ENCODE data around the gene P2RX7. TPM values are rescaled to one million over a fixed set of nuclear protein-coding genes. Genes with fewer than 3 reads are reported as not detected.

Gene P2RX7
- 10 to 100 TPM; 11.3 to 12.2 TPM for total RNA-seq

- Mint-ChIP-seq H3K27me3 (no peaks in the 10 kb centered on the region), H3K9me3 (peaks cover 2% of the 10 kb centered on the region), H3K4me3 (peak within 1 kb of the TSS; percentile 89), H3K27ac (peak within 1 kb of the TSS; percentile 77), H3K36me3 (peaks cover 4% of the 10 kb centered on the region), H3K4me1 (ENCODE audit: low read depth) (peaks cover 60% of the 10 kb centered on the region)
- intact Hi-C loops (cut with micrococcal nuclease), result no loop called here
- peak; percentile 74 for DNase-seq
- CTCF ChIA-PET, result interaction anchor here (0.9 to 1.3 kb wide), 5 partner anchors 10 to 84 kb away, joined by 3 to 6 read pairs (median 4); no protein-coding TSS in a partner anchor
- POLR2A ChIA-PET, result interaction anchor here (0.6 to 2.4 kb wide), 4 partner anchors 11 to 313 kb away, joined by 3 to 10 read pairs (median 4); no protein-coding TSS in a partner anchor
Measured at GRCh38 chr12:121132601-121133481, at the start of gene P2RX7. TSS of gene P2RX7 (plus strand) at chr12:121132876. CDS start at chr12:121132971, 95 bp downstream.

- no peak overlapping the region for H3K27ac Mint-ChIP-seq
- no peak for DNase-seq
- no peaks in the 10 kb centered on the region for H3K27me3 Mint-ChIP-seq
- peaks cover 5% of the 10 kb centered on the region for H3K4me1 Mint-ChIP-seq (ENCODE audit: low read depth)
- H3K9me3 Mint-ChIP-seq, result no peaks in the 10 kb centered on the region
- ChIA-PET POLR2A (no interaction called here), CTCF (no interaction called here)
- H3K36me3 Mint-ChIP-seq, result no peaks in the 10 kb centered on the region
- intact Hi-C loops (cut with micrococcal nuclease), result no loop called here
- H3K4me3 Mint-ChIP-seq, result no peak overlapping the region
Measured at GRCh38 chr12:121084229-121084628, 48.4 kb upstream of the P2RX7 start.

GRCh38 chr12:121085069-121085468 is 47.6 kb upstream of the P2RX7 start:
- intact Hi-C loops (cut with micrococcal nuclease), result no loop called here
- no peaks in the 10 kb centered on the region for H3K27me3 Mint-ChIP-seq
- no peaks in the 10 kb centered on the region for H3K9me3 Mint-ChIP-seq
- peaks cover 5% of the 10 kb centered on the region for H3K4me1 Mint-ChIP-seq (ENCODE audit: low read depth)
- no peak for DNase-seq
- no peaks in the 10 kb centered on the region for H3K36me3 Mint-ChIP-seq
- CTCF ChIA-PET, result no interaction called here
- H3K4me3 Mint-ChIP-seq, result no peak overlapping the region
- H3K27ac Mint-ChIP-seq, result no peak overlapping the region
- POLR2A ChIA-PET, result no interaction called here

- CTCF ChIA-PET, result interaction anchor here (0.8 to 1.8 kb wide), 2 partner anchors 24 to 26 kb away, joined by 4 to 6 read pairs; no protein-coding TSS in a partner anchor
Measured at GRCh38 chr12:121085506-121086353, 46.9 kb upstream of the P2RX7 start.

GRCh38 chr12:121086781-121087295 is 45.8 kb upstream of the P2RX7 start:
- no peak for DNase-seq
- POLR2A ChIA-PET, result no interaction called here
- H3K9me3 Mint-ChIP-seq, result no peaks in the 10 kb centered on the region
- H3K27ac Mint-ChIP-seq, result no peak overlapping the region
- CTCF ChIA-PET, result interaction anchor here (0.8 to 1.8 kb wide), 3 partner anchors 26 to 27 kb away, joined by 3 to 6 read pairs (median 4); no protein-coding TSS in a partner anchor
- no peak overlapping the region for H3K4me3 Mint-ChIP-seq
- no peaks in the 10 kb centered on the region for H3K36me3 Mint-ChIP-seq
- no peaks in the 10 kb centered on the region for H3K27me3 Mint-ChIP-seq
- intact Hi-C loops (cut with micrococcal nuclease), result no loop called here
- H3K4me1 Mint-ChIP-seq (ENCODE audit: low read depth), result peaks cover 5% of the 10 kb centered on the region

More at GRCh38 chr12:121085506-121086353, 46.9 kb upstream of the P2RX7 start:
- Mint-ChIP-seq H3K9me3 (no peaks in the 10 kb centered on the region), H3K27ac (no peak overlapping the region), H3K27me3 (no peaks in the 10 kb centered on the region), H3K36me3 (no peaks in the 10 kb centered on the region), H3K4me3 (no peak overlapping the region), H3K4me1 (ENCODE audit: low read depth) (peaks cover 5% of the 10 kb centered on the region)
- no peak for DNase-seq
- intact Hi-C loops (cut with micrococcal nuclease), result no loop called here
- POLR2A ChIA-PET, result no interaction called here

- H3K4me3 Mint-ChIP-seq, result no peak overlapping the region
- CTCF ChIA-PET, result interaction anchor here (1.0 to 1.8 kb wide), 3 partner anchors 26 to 505 kb away, joined by 3 to 6 read pairs (median 4); no protein-coding TSS in a partner anchor
- intact Hi-C loops (cut with micrococcal nuclease), result no loop called here
- H3K4me1 Mint-ChIP-seq (ENCODE audit: low read depth), result peaks cover 13% of the 10 kb centered on the region
- no peak overlapping the region for H3K27ac Mint-ChIP-seq
- H3K9me3 Mint-ChIP-seq, result no peaks in the 10 kb centered on the region
- no peaks in the 10 kb centered on the region for H3K36me3 Mint-ChIP-seq
- DNase-seq, result no peak
- H3K27me3 Mint-ChIP-seq, result no peaks in the 10 kb centered on the region
- POLR2A ChIA-PET, result interaction anchor here (0.6 kb wide), 1 partner anchor 59 kb away, joined by 3 read pairs; no protein-coding TSS in a partner anchor
Measured at GRCh38 chr12:121087467-121088194, 45.0 kb upstream of the P2RX7 start.

- POLR2A ChIA-PET, result no interaction called here
- H3K4me3 Mint-ChIP-seq, result no peak overlapping the region
- CTCF ChIA-PET, result interaction anchor here (1.0 to 1.4 kb wide), 2 partner anchors 28 to 506 kb away, joined by 3 to 4 read pairs; no protein-coding TSS in a partner anchor
- no peaks in the 10 kb centered on the region for H3K9me3 Mint-ChIP-seq
- intact Hi-C loops (cut with micrococcal nuclease), result no loop called here
- H3K27me3 Mint-ChIP-seq, result no peaks in the 10 kb centered on the region
- H3K4me1 Mint-ChIP-seq (ENCODE audit: low read depth), result peaks cover 18% of the 10 kb centered on the region
- no peak overlapping the region for H3K27ac Mint-ChIP-seq
- no peak for DNase-seq
- H3K36me3 Mint-ChIP-seq, result no peaks in the 10 kb centered on the region
Measured at GRCh38 chr12:121088195-121088585, 44.5 kb upstream of the P2RX7 start.

GRCh38 chr12:121089031-121089812 is 43.5 kb upstream of the P2RX7 start:
- Mint-ChIP-seq H3K27me3 (no peaks in the 10 kb centered on the region), H3K36me3 (no peaks in the 10 kb centered on the region), H3K4me3 (no peak overlapping the region), H3K27ac (no peak overlapping the region), H3K9me3 (no peaks in the 10 kb centered on the region), H3K4me1 (ENCODE audit: low read depth) (peaks cover 22% of the 10 kb centered on the region)
- DNase-seq, result no peak
- ChIA-PET CTCF (interaction anchor here (0.8 kb wide), 1 partner anchor 29 kb away, joined by 3 read pairs; no protein-coding TSS in a partner anchor), POLR2A (no interaction called here)
- intact Hi-C loops (cut with micrococcal nuclease), result no loop called here

- CTCF ChIA-PET, result interaction anchor here (0.8 kb wide), 1 partner anchor 30 kb away, joined by 3 read pairs; no protein-coding TSS in a partner anchor
- no peak for DNase-seq
- POLR2A ChIA-PET, result no interaction called here
- Mint-ChIP-seq H3K27ac (no peak overlapping the region), H3K4me3 (no peak overlapping the region), H3K4me1 (ENCODE audit: low read depth) (peaks cover 26% of the 10 kb centered on the region), H3K9me3 (no peaks in the 10 kb centered on the region), H3K27me3 (no peaks in the 10 kb centered on the region), H3K36me3 (no peaks in the 10 kb centered on the region)
- intact Hi-C loops (cut with micrococcal nuclease), result loop anchor here (10.0 kb wide), 2 partner anchors 255 to 505 kb away; partner anchors contain the start of gene POP5
Measured at GRCh38 chr12:121089813-121090430, 42.8 kb upstream of the P2RX7 start.
